Fibroblast of the aortic adventitia (primary cell): ENCODE results near the gene QSOX1. TPM values are rescaled to one million over a fixed set of nuclear protein-coding genes. Genes with fewer than 3 reads are reported as not detected.

Experiments used
- DNase-seq: peaks from one replicate; pipeline ENCODE4 v3.0.0-alpha.2; 2010; ENCODE audit warnings: low read depth
- H3K4me3 ChIP-seq: 2 replicates; pipeline ENCODE4 v1.5.1; 2011; ENCODE audit warnings: low read depth, mild to moderate bottlenecking, control low read depth, low read length, moderate library complexity
- CTCF ChIP-seq: IDR thresholded peaks from 2 replicates; pipeline ENCODE4 v1.5.1; 2011; ENCODE audit warnings: mild to moderate bottlenecking, low read length, control low read depth, inconsistent platforms; ENCODE audit not compliant: insufficient read depth
- total RNA-seq: library from RNA; depleted of rRNA; stranded (reverse); fragments of >200 nt; gene quantifications from 2 replicates; pipeline ENCODE4 v1.2.3, GENCODE V29; 2012; ENCODE audit warnings: low replicate concordance

The QSOX1 gene
- total RNA-seq, 1 donor = 261 TPM

GRCh38 chr1:180235077-180235501, 80.4 kb downstream of the QSOX1 start:
- no peak for TF ChIP-seq CTCF
- DNase-seq = no peak

GRCh38 chr1:180235502-180236239, 81.0 kb downstream of the QSOX1 start:
- H3K4me3 ChIP-seq = no peak overlapping the region
- no peak for TF ChIP-seq CTCF
- DNase-seq = no peak

More at GRCh38 chr1:180235077-180235501, 80.4 kb downstream of the QSOX1 start:
- no peak overlapping the region for H3K4me3 ChIP-seq

GRCh38 chr1:180236698-180237509, 82.2 kb downstream of the QSOX1 start:
- DNase-seq = no peak
- no peak overlapping the region for H3K4me3 ChIP-seq
- no peak for TF ChIP-seq CTCF

- no peak overlapping the region for H3K4me3 ChIP-seq
- TF ChIP-seq CTCF = no peak
- DNase-seq = no peak
These were observed 83.3 kb downstream of the QSOX1 start for GRCh38 chr1:180237869-180238476.

GRCh38 chr1:180238675-180239074, 84.0 kb downstream of the QSOX1 start:
- TF ChIP-seq CTCF = no peak
- no peak overlapping the region for H3K4me3 ChIP-seq
- DNase-seq = no peak

- DNase-seq = no peak
- no peak for TF ChIP-seq CTCF
- H3K4me3 ChIP-seq = no peak overlapping the region
These were observed 84.8 kb downstream of the QSOX1 start for GRCh38 chr1:180239145-180240096.
